NCI-H2227 treated with DMSO at 0.1 percent for 48 hours (cell line): Measurements from ENCODE around the gene EXO1.
A peak's percentile ranks its signal among the peaks of the same experiment; 100 is the strongest.
"Not testable (repeated sequence)": the region's sequence is repeated elsewhere in the genome, so short reads cannot be mapped to it uniquely, and the experiment has no call there.

ENCODE experiments used
- DNase-seq: peaks from one replicate; lab custom pipeline; 2025; lab: John Stamatoyannopoulos, UW

EXO1 gene

DNA sequence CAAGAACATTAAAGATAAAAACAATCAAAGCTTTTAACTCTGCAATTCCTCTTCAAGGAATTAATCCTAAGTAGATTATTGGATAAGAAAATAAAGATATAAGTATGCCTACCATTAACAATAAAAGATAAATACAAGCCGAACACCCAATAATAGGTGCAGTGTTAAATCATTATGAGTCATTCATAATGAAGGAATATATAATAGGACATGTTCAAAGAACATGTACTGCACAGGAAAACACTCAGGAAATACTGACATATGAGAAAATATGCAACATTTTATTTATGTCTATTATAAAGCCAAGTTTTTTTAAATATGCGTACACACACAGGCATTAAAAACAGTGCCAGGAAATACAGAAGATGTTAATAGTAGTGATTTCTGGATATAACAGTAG, 11.1 kb upstream of the EXO1 start:
- DNase-seq: no peak

DNA sequence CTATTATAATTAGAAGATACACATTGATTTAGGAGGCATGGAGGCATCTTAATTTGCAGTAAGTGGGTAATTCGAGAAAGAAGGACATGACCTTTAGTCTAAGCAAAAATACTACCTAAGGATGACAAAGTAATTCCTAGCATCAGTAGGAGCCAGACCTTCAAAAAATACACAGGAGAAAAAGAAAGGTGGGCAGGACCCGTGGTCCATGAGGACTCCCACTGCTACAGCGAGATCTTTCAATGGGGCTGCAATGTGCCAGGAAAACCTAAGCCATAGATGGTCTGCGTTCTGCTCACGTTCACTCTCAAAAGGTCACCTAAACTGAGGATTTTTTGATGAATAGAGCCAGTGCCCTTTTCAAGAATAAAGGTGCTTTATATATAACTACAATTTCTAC, 10.6 kb upstream of the EXO1 start:
- no peak for DNase-seq

DNA sequence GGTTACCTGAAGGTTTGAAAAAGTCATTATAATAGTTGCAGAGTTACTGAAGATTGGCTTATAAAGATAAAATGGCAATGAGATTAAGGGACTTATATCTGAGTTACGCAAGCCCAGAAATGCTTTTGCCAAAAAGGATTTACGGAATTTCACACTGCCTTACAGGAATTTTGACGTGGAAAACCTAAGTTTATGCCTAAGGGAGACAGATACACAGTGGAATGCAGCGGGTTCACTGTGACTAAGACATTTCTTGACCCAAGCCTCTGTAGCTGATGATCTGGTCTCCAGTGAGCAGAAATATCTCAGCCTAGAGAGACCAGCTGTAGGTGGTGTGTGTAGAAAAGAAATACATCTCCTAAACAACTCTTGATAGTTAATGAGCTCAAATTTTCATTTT, 10.1 kb upstream of the EXO1 start:
- no peak for DNase-seq

DNA sequence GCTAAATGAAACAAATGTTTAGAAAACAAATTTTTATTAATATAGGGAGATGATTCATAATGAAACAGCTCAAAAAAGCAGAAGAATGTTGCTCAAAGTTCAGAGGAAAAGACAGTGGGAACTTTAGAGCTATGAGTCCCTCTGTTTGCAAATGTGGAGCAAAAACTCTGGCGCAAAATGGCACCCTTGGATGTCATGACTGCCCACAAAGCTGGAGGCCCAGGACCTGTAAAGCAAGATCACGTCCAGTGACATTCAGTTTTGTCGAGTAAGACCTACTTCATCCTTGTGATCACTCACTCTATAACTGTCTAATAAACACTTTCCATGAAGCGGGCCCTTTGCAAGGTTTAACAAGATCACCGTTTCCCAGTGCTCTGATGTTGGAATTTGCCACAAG, 9.1 kb upstream of the EXO1 start:
- DNase-seq: no peak

DNA sequence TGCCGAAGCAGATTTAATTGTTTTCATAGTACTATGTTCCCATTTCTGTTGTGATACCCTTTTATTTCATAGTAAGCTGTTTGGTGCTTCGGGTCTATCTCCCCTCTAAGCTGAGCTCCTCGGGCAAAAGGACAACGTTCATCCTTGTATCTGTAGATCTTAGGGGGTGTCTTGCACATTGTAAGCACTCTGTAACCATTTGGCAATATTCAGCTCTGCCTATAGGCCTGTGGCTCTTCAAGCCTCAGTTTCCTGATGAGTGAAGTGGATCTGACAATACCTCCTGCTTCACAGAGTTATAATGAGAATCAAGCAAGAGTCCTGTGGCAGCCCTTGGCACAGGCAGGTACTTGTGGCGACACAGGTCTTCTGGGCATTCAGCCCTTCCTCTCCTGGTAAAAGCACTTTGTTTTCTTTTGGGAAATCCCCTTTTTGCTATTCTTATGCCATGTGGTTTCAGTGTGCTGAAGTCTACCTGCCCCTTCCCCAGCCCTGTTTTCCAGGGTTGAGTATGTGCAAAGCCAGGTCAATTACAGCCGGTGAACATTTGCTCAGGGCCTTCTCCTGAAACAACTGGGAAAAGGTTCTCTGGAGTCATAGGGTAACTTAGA, 8.5 kb upstream of the EXO1 start:
- DNase-seq: no peak

DNA sequence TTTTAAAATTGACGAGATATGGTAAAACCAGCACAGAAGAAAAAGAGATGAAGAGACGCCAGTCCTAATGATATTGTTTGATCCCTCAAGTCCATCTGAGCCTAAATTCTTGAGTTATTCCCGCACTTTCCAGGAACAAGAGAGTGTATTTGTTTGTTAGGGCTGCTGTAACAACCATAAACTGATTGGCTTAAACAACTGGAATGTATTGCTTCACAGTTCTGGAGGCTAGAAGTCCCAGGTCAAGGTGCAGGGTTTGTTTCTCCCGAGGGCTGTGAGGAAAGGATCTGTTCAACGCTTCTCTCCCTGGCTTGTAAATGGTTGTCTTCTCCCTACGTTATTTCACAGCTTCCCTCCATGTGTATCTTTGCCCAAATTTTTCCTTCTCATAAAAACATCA, 7.8 kb upstream of the EXO1 start:
- DNase-seq: no peak

DNA sequence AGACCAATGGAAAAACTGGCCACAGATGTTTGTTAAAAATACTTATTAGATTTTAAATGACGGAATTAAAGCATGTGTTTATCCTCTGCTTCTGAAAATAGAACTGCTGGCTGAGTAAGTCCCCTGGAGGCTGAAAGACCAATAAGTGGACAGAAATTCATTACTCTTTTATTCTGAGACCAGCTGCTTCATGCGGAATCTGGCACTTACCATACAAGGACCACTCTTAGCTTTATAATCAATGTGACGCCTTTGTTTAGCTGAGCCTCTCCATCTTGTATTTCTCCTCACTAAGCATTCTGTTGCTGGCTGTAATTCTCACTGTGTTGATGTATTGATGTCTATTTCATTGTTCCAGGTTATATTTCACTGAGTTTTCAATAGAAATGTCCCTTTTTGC, 6.3 kb upstream of the EXO1 start:
- peak; percentile 26 for DNase-seq

DNA sequence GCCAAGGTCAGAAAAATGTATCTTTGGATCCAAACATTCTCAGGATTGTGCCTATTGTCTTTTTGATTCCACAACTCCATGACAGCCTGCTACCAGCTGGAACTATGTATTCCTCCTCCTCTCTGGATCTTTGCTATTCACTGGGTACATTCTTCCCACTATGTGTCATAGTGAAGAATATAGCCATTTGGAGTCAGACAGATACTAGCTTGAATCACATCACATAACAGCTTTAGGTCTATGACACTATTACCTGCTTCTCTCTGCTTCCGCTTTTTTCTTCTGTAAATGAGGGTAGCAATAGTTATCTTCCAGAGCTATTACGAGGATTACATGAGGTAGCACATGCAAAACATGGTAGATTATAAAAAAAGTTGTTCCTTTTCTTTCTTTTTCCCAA, 5.4 kb upstream of the EXO1 start:
- no peak for DNase-seq

DNA sequence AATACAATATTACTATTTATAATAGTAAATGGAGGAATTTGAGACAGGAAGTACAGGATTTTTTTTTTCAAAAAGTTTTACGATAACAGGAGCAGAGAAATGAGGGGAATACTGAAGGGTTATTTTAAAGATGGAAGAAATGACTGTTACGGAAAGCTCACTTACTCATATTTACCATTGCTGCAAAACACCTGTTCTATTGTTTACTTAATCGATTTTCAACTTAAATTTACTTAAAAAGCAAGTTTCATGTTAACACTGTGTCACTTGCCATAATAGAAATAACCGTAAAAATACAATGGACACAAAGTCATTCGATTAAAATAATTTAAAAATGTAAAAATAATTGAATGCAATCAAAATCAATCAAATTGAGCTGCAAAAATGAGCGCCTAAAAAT, 3.4 kb upstream of the EXO1 start:
- no peak for DNase-seq

DNA sequence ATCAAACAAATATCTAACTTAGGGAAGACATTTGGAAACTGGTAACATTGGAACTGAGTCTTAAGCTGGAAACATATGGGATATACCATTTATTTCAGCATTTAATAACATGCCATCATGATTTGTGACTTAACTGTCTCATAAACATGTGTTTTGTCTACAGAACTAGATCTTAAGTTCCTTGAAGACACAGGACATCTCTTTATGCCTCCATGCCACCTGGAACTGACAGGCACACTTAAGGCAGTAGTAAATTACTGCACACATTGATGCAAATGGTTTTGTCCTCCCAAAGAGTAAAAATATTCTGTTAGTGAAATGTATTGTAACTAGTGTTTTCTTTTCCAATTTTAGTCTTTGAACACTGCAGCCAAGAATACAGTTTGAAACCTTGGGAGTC, 1.6 kb upstream of the EXO1 start:
- no peak for DNase-seq

DNA sequence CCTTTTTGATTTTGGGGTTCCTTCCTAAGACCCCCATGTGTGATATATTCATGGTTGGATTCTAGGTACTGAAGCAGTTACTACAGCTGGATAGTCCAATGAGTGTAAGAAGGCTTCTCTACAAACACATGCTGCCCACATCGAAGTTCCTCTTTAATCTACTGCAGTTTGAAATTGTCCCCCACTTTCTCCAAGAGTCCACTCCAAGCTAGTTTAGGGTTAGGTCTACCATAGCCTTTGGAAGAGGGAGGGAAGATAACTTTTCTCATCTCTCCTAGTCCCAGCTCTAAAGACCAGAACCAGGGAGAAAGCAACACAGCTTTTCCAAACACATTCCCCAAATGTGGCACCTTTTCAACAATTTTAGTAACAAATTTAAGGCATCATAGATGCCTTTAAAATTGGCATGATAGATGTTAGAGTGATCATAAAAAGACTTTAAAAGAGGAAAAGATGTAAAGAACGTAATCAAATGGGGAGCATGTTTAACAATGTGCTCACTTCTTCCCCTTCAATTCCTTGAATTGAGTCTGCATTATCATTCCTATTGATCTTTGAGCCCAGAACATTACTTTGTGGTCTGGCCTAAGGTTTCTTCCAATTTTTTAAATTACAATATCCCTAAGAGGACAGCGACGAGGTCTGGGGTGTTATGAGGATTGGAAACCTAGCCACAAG, 1.0 kb upstream of the EXO1 start:
- DNase-seq: no peak

DNA sequence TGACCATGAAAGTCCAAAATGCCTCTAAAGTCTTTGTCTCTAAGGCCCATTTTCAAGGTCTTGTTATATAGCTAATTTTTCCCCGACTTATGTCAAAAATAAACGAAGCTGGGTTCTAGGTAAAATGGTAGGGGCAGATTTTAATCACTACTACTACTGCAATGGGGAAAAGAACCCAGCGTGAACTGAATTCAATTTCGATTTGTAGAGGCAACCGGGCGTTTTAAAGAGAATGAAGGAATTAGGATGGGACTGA, 536 bp upstream of the EXO1 start:
- no peak for DNase-seq

DNA sequence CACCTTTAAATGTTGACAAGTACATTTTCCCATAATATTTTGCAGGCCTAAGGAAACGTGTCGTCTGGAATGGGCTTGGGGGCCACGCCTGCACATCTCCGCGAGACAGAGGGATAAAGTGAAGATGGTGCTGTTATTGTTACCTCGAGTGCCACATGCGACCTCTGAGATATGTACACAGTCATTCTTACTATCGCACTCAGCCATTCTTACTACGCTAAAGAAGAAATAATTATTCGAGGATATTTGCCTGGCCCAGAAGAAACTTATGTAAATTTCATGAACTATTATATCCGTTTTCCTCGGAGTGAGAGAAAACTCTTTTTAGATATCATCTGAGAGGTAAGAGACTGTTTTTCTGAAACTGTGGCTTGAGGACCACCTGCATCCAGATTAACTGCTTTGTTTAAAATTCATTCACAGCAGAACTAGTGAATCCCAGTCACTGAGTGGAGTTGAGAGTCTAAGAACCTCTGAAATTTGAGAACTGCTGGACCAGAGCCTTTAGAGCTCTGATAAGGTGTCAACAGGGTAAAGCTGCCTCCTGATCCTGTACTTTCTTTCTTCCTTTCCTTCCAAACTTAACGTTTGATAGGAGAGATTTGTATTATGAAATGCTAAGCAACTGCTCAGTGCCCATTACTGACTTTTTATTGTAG, 811 bp downstream of the EXO1 start:
- DNase-seq: peak; percentile 22

DNA sequence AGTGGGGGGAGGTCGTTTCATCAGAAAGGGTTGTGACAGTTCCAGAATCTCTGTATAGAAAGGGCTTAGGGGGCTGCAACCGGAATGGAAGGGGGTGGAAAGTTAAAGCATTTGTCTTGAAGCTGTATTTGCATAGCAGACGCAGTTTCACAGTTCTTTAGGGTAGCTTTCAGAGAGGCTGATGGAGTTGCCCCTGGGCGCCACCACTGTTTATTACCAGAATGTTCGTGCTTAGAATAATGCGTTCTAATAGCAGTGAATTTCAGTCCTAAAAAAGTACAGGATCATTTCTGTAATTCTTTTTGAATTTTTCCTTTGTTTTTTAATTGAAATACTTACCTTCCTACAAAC, 1.3 kb downstream of the EXO1 start:
- no peak for DNase-seq

DNA sequence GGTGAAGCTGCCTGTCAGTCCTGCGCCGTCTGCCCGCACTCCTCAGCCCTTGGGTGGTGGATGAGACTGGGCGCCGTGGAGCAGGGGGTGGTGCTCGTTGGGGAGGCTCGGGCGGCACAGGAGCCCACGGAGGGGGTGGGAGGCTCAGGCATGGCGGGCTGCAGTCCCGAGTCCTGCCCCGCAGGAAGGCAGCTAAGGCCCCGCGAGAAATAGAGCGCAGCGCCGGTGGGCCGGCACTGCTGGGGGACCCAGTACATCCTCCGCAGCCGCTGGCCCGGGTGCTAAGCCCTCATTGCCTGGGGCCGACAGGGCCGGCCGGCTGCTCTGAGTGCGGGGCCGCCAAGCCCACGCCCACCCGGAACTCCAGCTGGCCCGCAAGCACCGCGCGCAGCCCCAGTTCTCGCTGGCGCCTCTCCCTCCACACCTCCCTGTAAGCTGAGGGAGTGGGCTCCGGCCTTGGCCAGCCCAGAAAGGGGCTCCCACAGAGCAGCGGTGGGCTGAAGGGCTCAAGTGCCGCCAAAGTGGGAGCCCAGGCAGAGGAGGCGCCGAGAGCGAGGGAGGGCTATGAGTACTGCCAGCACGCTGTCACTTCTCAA, 7.6 kb downstream of the EXO1 start:
- not testable (repeated sequence) for DNase-seq

DNA sequence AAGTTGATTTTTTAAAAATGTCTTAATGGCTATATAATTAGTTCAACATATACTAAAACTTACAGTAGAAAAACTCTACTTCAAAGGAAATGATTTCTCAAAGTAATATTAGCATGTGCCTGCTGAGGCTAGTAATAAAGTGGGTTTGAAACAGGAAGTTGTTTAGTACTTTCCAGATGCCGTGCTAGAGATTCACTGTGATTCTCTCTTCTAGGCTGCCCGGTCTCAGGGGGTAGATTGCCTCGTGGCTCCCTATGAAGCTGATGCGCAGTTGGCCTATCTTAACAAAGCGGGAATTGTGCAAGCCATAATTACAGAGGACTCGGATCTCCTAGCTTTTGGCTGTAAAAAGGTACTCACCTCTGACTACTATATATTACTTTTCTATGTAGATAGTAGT, 9.1 kb downstream of the EXO1 start:
- peak; percentile 81 for DNase-seq

DNA sequence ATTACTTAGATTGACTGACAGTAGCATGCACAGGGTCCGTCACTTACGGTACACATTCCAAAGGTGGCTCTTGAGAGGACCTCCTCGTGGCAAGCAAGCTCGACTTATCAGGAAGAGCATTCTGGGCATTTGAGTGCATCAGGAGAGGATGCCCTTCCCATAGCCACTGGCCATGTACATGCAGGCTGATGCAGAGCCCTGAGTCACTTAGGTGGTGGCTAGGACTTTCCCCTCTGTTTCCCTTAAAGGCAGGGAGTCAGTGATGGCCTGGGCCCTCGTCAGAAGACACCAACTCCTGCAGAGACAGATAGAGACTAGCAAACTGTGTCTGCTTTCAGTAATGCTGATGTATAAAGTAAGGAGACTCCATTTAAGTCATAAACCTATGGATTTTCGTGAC, 12.9 kb downstream of the EXO1 start:
- DNase-seq: no peak

DNA sequence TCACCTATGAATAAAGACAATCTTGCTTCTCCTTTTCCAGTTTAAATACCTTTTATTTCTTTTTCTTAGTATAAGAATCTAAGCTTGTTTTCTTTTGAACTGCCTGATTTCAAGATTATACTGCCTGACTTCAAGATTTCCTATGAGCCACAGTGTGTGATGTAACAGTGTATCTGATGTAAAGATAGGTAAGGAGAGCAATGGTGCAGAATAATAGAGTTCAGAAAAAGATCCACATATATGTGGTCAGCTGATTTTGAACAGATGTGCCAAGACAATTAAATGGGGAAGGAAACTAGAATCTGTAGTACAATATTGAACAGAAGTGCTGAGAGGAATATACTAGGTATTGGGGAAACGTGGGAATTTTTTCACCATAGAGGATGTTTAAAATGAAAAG, 21.0 kb downstream of the EXO1 start:
- no peak for DNase-seq

DNA sequence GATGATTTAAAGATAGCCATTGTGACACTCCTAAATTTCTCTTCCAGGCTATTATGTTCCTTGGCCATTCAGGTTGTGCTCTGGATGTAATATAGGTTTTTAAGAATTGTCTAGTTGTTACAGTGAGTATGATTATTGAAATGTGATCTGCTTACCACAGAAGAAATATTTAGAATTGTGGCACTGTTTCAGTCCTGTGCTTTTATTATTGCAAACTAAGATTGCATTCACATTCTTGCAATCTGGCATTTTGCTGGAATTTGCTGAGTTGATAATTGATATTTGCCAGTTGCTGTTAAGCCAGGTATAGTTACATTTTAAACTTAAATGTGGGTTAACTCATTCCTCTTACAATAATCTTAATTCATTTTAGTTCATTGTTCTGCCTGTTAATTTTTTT, 22.3 kb downstream of the EXO1 start:
- DNase-seq: no peak

DNA sequence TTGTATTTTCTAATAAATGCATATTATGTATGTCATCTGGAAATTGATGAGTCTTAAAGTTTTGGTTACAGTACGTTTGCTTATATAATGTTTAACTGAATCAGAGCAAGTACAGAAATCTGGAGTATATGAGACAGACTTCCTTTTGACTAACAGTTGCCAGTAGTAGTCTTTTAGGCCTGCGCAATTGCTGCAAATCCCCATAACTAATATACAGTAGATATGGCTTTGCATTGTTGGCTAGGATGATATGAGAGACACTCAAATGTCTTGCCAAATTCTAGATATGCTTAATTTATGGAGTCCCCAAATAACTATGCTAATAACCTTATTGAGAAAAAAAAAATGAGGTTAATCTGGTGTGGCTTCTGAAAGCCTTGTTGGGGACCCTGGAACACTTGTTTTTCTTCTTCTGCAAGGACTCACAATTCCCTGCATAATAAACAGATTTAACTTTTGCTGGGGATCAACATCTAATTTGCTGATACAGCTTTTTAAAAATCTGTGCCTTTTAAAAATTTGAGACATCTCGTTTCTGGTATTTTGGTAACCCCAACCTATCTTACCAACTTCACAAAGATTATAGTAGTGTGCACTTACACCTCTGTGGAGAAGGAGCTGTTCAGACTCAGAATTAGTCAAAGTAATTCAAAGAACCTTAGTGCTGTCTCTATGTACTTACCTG, 22.9 kb downstream of the EXO1 start:
- DNase-seq: no peak

DNA sequence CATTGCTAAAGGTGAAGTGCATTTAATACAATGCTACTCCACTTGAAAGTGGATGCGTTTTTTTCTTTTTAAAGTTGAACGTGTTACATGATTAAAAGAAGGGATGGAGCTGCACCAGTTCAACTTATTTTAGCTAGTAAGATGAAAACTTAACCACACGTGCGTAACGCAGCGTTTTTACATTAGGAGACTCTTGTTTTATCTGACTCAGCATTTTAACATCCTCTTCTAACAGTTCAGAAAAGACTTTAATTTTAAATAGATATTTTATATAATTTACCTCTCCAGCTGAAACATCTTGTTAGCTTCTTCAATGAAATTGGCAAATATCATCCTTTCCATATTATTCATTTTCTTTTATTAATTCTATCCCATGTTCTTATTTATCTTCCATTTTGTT, 33.4 kb downstream of the EXO1 start:
- no peak for DNase-seq

DNA sequence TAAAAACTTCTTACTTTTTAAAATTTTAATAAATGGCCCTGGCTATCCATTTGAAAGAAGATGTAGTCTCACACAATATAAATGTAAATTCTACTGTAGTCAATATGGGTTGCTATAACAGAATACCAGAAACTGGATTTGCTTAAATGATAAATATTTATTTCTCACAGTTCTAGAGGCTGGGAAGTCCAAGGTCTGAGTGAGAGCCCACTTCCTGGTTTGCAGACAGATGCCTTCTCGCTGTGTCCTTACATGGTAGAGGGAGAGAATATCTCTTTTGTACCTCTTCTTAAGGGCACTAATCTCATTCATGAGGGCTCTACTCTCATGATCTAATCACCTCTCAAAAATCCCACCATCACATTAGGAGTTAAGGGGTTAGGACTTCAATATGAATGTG, 35.2 kb downstream of the EXO1 start:
- no peak for DNase-seq

DNA sequence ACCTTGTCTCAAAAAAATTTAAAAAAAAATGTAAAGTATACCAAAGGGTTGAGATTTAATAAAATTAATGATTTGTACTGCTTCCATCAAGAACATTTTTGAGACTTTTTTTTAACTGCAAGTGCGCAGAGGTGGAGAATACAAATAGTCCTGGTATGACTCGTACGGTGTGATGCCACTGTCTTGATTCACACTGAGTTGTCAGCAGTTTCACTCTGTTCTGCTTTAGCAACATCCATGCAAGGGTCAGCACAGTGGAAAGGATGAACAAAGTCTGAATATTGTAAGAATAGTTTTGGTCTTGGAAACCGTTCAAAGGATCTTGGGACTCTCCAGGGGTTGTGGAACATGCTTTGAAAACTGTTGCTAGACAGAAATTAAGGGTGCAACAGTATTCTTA, 40.2 kb downstream of the EXO1 start:
- DNase-seq: no peak
